K562 (cell line): ENCODE measurements around the gene TBC1D16. TPM values are rescaled to one million over a fixed set of nuclear protein-coding genes. Genes with fewer than 3 reads are reported as not detected.

Experiments used
- ATAC-seq: fragments of 200-7000 bp; cut with Tn5 transposase; 3 replicates; pipeline ENCODE4 v1.9.1; 2020; ENCODE audit warnings: moderate library complexity
- BruUV-seq: library from RNA; stranded (reverse); fragments of 400-500 nt; replicated peaks from 2 replicates; lab custom pipeline; 2021; lab: Mats Ljungman, UMichigan
- CTCF ChIA-PET: fragments of 300-600 bp; formaldehyde crosslinking; extraction: SDS; loops from one replicate; lab custom pipeline; 2021; ENCODE audit warnings: low intra/inter-chr PET ratio; lab: Yijun Ruan, JAX
- POLR2A ChIA-PET: fragments of 300-600, 350-650 bp; sonication (Branson Sonifier 250); formaldehyde crosslinking; extraction: SDS; loops from one replicate; lab custom pipeline; 2021; ENCODE audit warnings: antibody characterized with exemption, inconsistent platforms; lab: Yijun Ruan, JAX
- DNase-seq, 4 experiments: peaks; one replicate each; pipeline versions ENCODE4 v3.0.0 to v3.0.0-alpha.2; 2011 to 2018; ENCODE audit warnings: low spot score in 3 of 4, mixed read lengths in 3 of 4; ENCODE audit errors: extremely low read depth in 1 of 4
- FAIRE-seq: peaks from 2 replicates; lab custom pipeline; 2011; peaks lifted over from hg19 to GRCh38; lab: Jason Lieb, UNC
- H2AFZ ChIP-seq: 2 replicates; pipeline ENCODE4 v1.6.0; 2011; ENCODE audit warnings: low read depth, low read length, control low read depth, inconsistent platforms
- H3K27ac ChIP-seq: fragments of 200-600 bp; 3 replicates; pipeline ENCODE4 v1.8.0; 2011; ENCODE audit warnings: low read depth, mild to moderate bottlenecking, control low read depth, inconsistent platforms, low read length, moderate library complexity, mixed read lengths; ENCODE audit errors: extremely low read depth
- H3K27me3 ChIP-seq, 2 experiments: fragments of 300-600 bp in 1 of 2; 2 replicates in 1 of 2; 3 replicates in 1 of 2; pipeline versions ENCODE4 v1.6.0 to v1.8.0; 2011; ENCODE audit warnings: inconsistent platforms in 2 of 2, low read length in 2 of 2, mild to moderate bottlenecking in 1 of 2, mixed read lengths in 1 of 2, moderate library complexity in 1 of 2; ENCODE audit not compliant: control insufficient read depth in 2 of 2, insufficient read depth in 2 of 2
- H3K36me3 ChIP-seq: fragments of 300-600 bp; 3 replicates; pipeline ENCODE4 v1.8.0; 2011; ENCODE audit warnings: mild to moderate bottlenecking, low read length, inconsistent platforms; ENCODE audit not compliant: control insufficient read depth, insufficient read depth
- H3K4me1 ChIP-seq, 2 experiments: fragments of 200-600 bp in 1 of 2; replicated peaks in 1 of 2; 2 replicates in 1 of 2; 3 replicates in 1 of 2; pipeline versions ENCODE4 v1.5.1 to v1.8.0; 2011; ENCODE audit warnings: inconsistent platforms in 2 of 2, low read length in 2 of 2, mild to moderate bottlenecking in 1 of 2, mixed read lengths in 1 of 2, moderate library complexity in 1 of 2; ENCODE audit not compliant: control insufficient read depth in 2 of 2, insufficient read depth in 2 of 2
- H3K4me2 ChIP-seq: 2 replicates; pipeline ENCODE4 v1.6.1; 2011; ENCODE audit warnings: low read length, control low read depth, inconsistent platforms, mixed read lengths; ENCODE audit not compliant: insufficient read depth
- H3K4me3 ChIP-seq: fragments of 200-600 bp; sonication (generic), shearing (Covaris generic); 2 replicates; pipeline ENCODE4 v1.5.1; 2016; ENCODE audit warnings: control low read depth, inconsistent platforms
- H3K79me2 ChIP-seq: fragments of 200-600 bp; 3 replicates; pipeline ENCODE4 v1.8.0; 2011; ENCODE audit warnings: low read length, inconsistent platforms; ENCODE audit not compliant: control insufficient read depth, insufficient read depth
- H3K9ac ChIP-seq, 2 experiments: 2 replicates each; pipeline versions ENCODE4 v1.6.0 to v1.6.1; 2011; ENCODE audit warnings: low read depth in 2 of 2, low read length in 2 of 2, control low read depth in 1 of 2, inconsistent platforms in 1 of 2, mild to moderate bottlenecking in 1 of 2, mixed read lengths in 1 of 2; ENCODE audit not compliant: insufficient read depth in 1 of 2
- H3K9me1 ChIP-seq: one replicate; pipeline ENCODE4 v1.6.0; 2011; ENCODE audit warnings: inconsistent platforms, mild to moderate bottlenecking, low read length, moderate library complexity; ENCODE audit not compliant: control insufficient read depth, insufficient read depth
- H3K9me3 ChIP-seq: replicated peaks from 2 replicates; pipeline ENCODE4 v1.5.1; 2011; ENCODE audit warnings: low read depth, low read length, inconsistent platforms; ENCODE audit not compliant: control insufficient read depth, insufficient read depth
- H4K20me1 ChIP-seq: replicated peaks from 2 replicates; pipeline ENCODE4 v1.6.1; 2011; ENCODE audit warnings: low read length, inconsistent platforms, mixed read lengths; ENCODE audit not compliant: control insufficient read depth, insufficient read depth
- CREM ChIP-seq: IDR thresholded peaks from 2 replicates; pipeline ENCODE4 v1.6.1; 2014; ENCODE audit warnings: antibody characterized with exemption, low read depth
- HDAC3 ChIP-seq: fragments of 450-650 bp; IDR thresholded peaks from 2 replicates; pipeline ENCODE4 v1.6.1; 2018; ENCODE audit warnings: borderline replicate concordance, mild to moderate bottlenecking, moderate library complexity; ENCODE audit not compliant: partially characterized antibody
- MAFG ChIP-seq: fragments of 450-650 bp; conservative IDR thresholded peaks from 2 replicates; pipeline ENCODE4 v1.6.1; 2016; ENCODE audit warnings: missing genetic modification characterization, missing compliant biosample characterization
- POU5F1 ChIP-seq: fragments of 150-350 bp; IDR thresholded peaks from 2 replicates; pipeline ENCODE4 v1.6.1; 2014; ENCODE audit warnings: borderline replicate concordance, low read length, low read depth, mild to moderate bottlenecking; ENCODE audit not compliant: partially characterized antibody
- SMARCA5 ChIP-seq: fragments of 450-650 bp; IDR thresholded peaks from 2 replicates; pipeline ENCODE4 v1.6.1; 2016
- TBL1XR1 ChIP-seq, 2 experiments: IDR thresholded peaks; 2 replicates each; pipeline ENCODE4 v1.6.1; 2012; ENCODE audit warnings: improper control_type of control experiment in 2 of 2, low read length in 2 of 2, mild to moderate bottlenecking in 1 of 2
- WGBS: fragments of 100-300 bp; shearing (Covaris generic); methylation state at CpG from one replicate; pipeline ENCODE4 v1.1.6; 2016; ENCODE audit warnings: low coverage, mixed read lengths; ENCODE audit not compliant: insufficient coverage; ENCODE audit errors: missing lambda C conversion rate; 5-methylcytosine and 5-hydroxymethylcytosine counted together
- in situ Hi-C: fragments of 300-500 bp; cut with MboI; formaldehyde crosslinking; loops from 4 replicates; pipeline ENCODE4 v1.15.0; 2018; ENCODE audit warnings: inconsistent platforms, mixed read lengths
- intact Hi-C: fragments of 100-400 bp; cut with micrococcal nuclease; formaldehyde crosslinking; loops from 2 replicates; pipeline ENCODE4 v1.14.2; 2022
- polyA plus RNA-seq, 8 experiments: library from polyadenylated mRNA; depleted of rRNA in 4 of 8; stranded (reverse) in 5 of 8; unstranded in 3 of 8; fragments of >200 nt; fragmentation: Nextera tagmentation in 2 of 8; fragmentation: Illumina TruSeq in 1 of 8; extraction: Ambion mirVana in 2 of 8; extraction: Trizol in 1 of 8; gene quantifications; 2 replicates each; pipeline versions ENCODE4 v1.2.1 to v1.2.3, GENCODE V29; 2011 to 2014; ENCODE audit warnings: inconsistent platforms in 1 of 8, missing spikeins in 1 of 8
- total RNA-seq, 7 experiments: library from RNA; depleted of rRNA in 6 of 7; stranded (reverse); fragments of >200 nt in 6 of 7; fragmentation: Illumina TruSeq in 2 of 7; extraction: Trizol in 2 of 7; gene quantifications; 2 replicates each; pipeline versions ENCODE4 v1.2.1 to v1.2.3, GENCODE V29; 2011 to 2021; ENCODE audit warnings: low replicate concordance in 1 of 7
- TF ChIP-seq, protein P1 (sequence below): sonication (generic); formaldehyde crosslinking; IDR thresholded peaks from 2 replicates; pipeline ENCODE4 v1.9.0; 2022; ENCODE audit warnings: mild to moderate bottlenecking, missing genetic modification reagents

TBC1D16 gene
- total and polyA plus RNA-seq, 9 of the 15 experiments (the other 6 are each of a cell fraction or from before 2014, with no cell fraction given): 0.01 to 0.20 (median 0.03) TPM; not detected in 1

DNA sequence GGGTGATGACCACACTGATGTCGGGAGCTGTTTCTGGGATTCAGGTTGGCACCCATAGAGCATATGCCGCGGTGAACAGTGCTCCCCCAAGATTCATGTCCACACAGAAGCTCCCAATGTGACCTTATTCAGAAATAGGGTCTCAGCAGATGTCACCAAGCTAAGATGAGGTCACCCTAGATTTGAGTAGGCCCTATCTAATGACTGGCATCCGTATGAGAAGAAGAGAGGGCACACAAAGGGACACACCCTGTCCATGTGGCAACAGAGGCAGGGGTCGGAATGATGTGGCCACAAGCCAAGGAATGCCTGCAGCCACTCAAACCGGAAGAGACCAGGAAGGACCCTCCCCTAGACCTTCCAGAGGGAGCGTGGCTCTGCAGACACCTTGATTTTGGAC, 35.5 kb downstream of the TBC1D16 start:
- intact Hi-C loops: no loop called here
- no peak overlapping the region for H3K27ac ChIP-seq
- no peak overlapping the region for H3K4me3 ChIP-seq
- no peak overlapping the region for H3K4me2 ChIP-seq
- ChIA-PET CTCF (no interaction called here), POLR2A (interaction anchor here (1.0 kb wide), 1 partner anchor 8 kb away, joined by 3 read pairs; no protein-coding TSS in a partner anchor)
- H3K36me3 ChIP-seq: no peaks in the 10 kb centered on the region
- in situ Hi-C loops: no loop called here
- no peaks in the 10 kb centered on the region for H3K9me1 ChIP-seq
- peaks cover 44 to 65% of the 10 kb centered on the region in 2 experiments for H3K27me3 ChIP-seq
- TF ChIP-seq HDAC3: no peak
- TF ChIP-seq, protein P1, sequence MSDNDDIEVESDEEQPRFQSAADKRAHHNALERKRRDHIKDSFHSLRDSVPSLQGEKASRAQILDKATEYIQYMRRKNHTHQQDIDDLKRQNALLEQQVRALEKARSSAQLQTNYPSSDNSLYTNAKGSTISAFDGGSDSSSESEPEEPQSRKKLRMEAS: no peak
- no peak for TF ChIP-seq TBL1XR1 (IDR thresholded peaks at IDR 0.05; ENCODE audit: low read length in 2 of 2)
- no peak for TF ChIP-seq SMARCA5
- no peak for TF ChIP-seq MAFG
- no peak for TF ChIP-seq POU5F1
- TF ChIP-seq CREM: no peak
- ATAC-seq (no peak), FAIRE-seq (no peak), DNase-seq (no peak)
- H3K9ac ChIP-seq: no peak overlapping the region
- 8% methylated on average over 6 of the region's 7 CpGs for WGBS
- no peaks in the 10 kb centered on the region for H3K79me2 ChIP-seq
- no peak overlapping the region for H2AFZ ChIP-seq
- BruUV-seq: no TSS peak
- H3K4me1 ChIP-seq: peaks cover 0 to 6% of the 10 kb centered on the region in 2 experiments; a peak in 2 of 5 replicates
- peaks cover 7% of the 10 kb centered on the region; the same call in 1 of the 2 replicates for H4K20me1 ChIP-seq
- 0 out of 2 replicates have a peak, but pooled peaks cover 3% of the 10 kb centered on the region for H3K9me3 ChIP-seq
